DOHH2 (cell line): ENCODE results near the gene ALPL.

Experiments used
- H3F3A ChIP-seq: fragments of 200-600 bp; sonication (generic), shearing (Covaris generic); 2 replicates; pipeline ENCODE4 v1.6.0; 2016; ENCODE audit warnings: antibody characterized with exemption, mild to moderate bottlenecking; ENCODE audit not compliant: control insufficient read depth, insufficient read depth
- H3K27ac ChIP-seq: fragments of 200-600 bp; sonication (generic); 2 replicates; pipeline ENCODE4 v1.5.1; 2014; ENCODE audit warnings: low read depth, mild to moderate bottlenecking, low read length, moderate library complexity
- H3K27me3 ChIP-seq: fragments of 200-600 bp; sonication (generic); 2 replicates; pipeline ENCODE4 v1.6.1; 2014; ENCODE audit warnings: mild to moderate bottlenecking, low read length, mixed read lengths; ENCODE audit not compliant: control insufficient read depth
- H3K36me3 ChIP-seq: fragments of 200-600 bp; sonication (generic); 2 replicates; pipeline ENCODE4 v1.6.1; 2014; ENCODE audit warnings: mild to moderate bottlenecking, low read length, moderate library complexity, mixed read lengths; ENCODE audit not compliant: control insufficient read depth
- H3K4me1 ChIP-seq: fragments of 200-600 bp; sonication (generic); 2 replicates; pipeline ENCODE4 v1.6.1; 2014; ENCODE audit warnings: mild to moderate bottlenecking, low read length, mixed read lengths; ENCODE audit not compliant: control insufficient read depth
- H3K4me2 ChIP-seq: fragments of 200-600 bp; sonication (generic); 2 replicates; pipeline ENCODE4 v1.6.0; 2014; ENCODE audit warnings: mild to moderate bottlenecking, low read length, moderate library complexity
- H3K4me3 ChIP-seq: fragments of 200-600 bp; sonication (generic); 2 replicates; pipeline ENCODE4 v1.5.1; 2014; ENCODE audit warnings: mild to moderate bottlenecking, low read length, mixed read lengths
- H3K79me2 ChIP-seq: fragments of 200-600 bp; sonication (generic); 2 replicates; pipeline ENCODE4 v1.6.1; 2014; ENCODE audit warnings: mild to moderate bottlenecking, low read length, mixed read lengths; ENCODE audit not compliant: control insufficient read depth
- H3K9me2 ChIP-seq: fragments of 200-600 bp; sonication (generic); replicated peaks from 2 replicates; pipeline ENCODE4 v1.6.1; 2014; ENCODE audit warnings: mild to moderate bottlenecking, low read length, mixed read lengths; ENCODE audit not compliant: control insufficient read depth
- H3K9me3 ChIP-seq: fragments of 200-600 bp; sonication (generic); 2 replicates; pipeline ENCODE4 v1.6.1; 2014; ENCODE audit warnings: antibody characterized with exemption, low read length, mixed read lengths; ENCODE audit not compliant: control insufficient read depth, insufficient read depth
- H4K20me1 ChIP-seq: fragments of 200-600 bp; sonication (generic); 2 replicates; pipeline ENCODE4 v1.6.0; 2014; ENCODE audit warnings: low read depth, mild to moderate bottlenecking, antibody characterized with exemption, low read length, moderate library complexity; ENCODE audit not compliant: control insufficient read depth, insufficient read depth
- EZH2phosphoT487 ChIP-seq: fragments of 200-600 bp; sonication (generic); IDR thresholded peaks from 2 replicates; pipeline ENCODE4 v1.6.1; 2017; ENCODE audit warnings: borderline replicate concordance, mild to moderate bottlenecking, antibody characterized with exemption, low read length, moderate library complexity, mixed read lengths
- TF ChIP-seq, protein P1 (sequence below): fragments of 200-600 bp; sonication (generic); IDR thresholded peaks from one replicate; pipeline ENCODE4 v1.5.1; 2014; ENCODE audit warnings: antibody characterized with exemption, mild to moderate bottlenecking, low read depth, low read length; ENCODE audit not compliant: poor library complexity, severe bottlenecking

The ALPL gene

DNA sequence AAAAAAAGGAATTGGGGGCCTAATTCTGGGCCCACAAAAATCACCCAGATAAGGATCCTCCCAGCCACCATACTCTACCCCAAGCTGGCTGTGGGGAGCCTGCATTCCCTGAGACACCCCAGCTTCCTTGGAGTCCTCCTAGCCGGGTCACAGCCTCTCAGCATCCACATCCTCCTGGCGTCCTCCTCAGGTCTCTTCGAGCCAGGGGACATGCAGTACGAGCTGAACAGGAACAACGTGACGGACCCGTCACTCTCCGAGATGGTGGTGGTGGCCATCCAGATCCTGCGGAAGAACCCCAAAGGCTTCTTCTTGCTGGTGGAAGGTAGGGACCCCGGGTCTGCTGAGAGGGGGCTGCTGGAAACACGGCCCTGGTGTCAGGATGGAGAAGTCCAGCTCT lies 64.3 kb downstream of the ALPL start:
- Histone ChIP-seq H3K4me3 (no peak overlapping the region), H3K27me3 (no peaks in the 10 kb centered on the region), H3K36me3 (no peaks in the 10 kb centered on the region), H3F3A (no peaks in the 10 kb centered on the region), H4K20me1 (no peaks in the 10 kb centered on the region), H3K9me3 (no peaks in the 10 kb centered on the region), H3K4me1 (no peaks in the 10 kb centered on the region), H3K79me2 (no peaks in the 10 kb centered on the region), H3K9me2 (no peaks in the 10 kb centered on the region), H3K4me2 (no peak overlapping the region), H3K27ac (no peak overlapping the region)
- TF ChIP-seq, protein P1, sequence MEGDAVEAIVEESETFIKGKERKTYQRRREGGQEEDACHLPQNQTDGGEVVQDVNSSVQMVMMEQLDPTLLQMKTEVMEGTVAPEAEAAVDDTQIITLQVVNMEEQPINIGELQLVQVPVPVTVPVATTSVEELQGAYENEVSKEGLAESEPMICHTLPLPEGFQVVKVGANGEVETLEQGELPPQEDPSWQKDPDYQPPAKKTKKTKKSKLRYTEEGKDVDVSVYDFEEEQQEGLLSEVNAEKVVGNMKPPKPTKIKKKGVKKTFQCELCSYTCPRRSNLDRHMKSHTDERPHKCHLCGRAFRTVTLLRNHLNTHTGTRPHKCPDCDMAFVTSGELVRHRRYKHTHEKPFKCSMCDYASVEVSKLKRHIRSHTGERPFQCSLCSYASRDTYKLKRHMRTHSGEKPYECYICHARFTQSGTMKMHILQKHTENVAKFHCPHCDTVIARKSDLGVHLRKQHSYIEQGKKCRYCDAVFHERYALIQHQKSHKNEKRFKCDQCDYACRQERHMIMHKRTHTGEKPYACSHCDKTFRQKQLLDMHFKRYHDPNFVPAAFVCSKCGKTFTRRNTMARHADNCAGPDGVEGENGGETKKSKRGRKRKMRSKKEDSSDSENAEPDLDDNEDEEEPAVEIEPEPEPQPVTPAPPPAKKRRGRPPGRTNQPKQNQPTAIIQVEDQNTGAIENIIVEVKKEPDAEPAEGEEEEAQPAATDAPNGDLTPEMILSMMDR: no peak
- no peak for TF ChIP-seq EZH2phosphoT487

DNA sequence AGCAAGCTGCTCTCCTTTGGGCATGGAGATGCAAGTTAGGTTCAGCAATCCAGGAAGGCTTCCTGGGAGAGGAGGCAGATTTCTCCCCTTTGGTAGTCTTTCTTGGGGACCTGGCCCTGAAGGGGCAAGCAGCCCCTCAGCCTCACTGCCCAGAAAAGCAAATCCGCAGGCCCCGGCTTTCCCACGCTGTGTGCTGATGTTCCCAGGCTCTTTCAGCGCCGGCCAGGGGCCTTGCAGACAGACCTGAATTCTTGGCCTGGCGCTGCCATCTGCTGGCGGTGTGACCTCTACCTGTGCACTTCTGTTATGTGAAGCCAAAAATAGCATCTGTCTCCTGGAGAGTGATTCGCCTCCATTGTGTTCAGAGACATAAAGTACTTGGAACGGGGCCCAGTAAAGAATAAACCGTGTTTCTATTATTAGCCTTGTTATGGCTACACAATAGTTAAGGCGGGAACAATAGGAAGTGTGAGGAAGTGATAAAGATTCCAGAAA lies 64.8 kb downstream of the ALPL start:
- no peak overlapping the region for H3K4me3 ChIP-seq
- H3F3A ChIP-seq: no peaks in the 10 kb centered on the region
- no peak overlapping the region for H3K27ac ChIP-seq
- no peaks in the 10 kb centered on the region for H3K9me3 ChIP-seq
- TF ChIP-seq EZH2phosphoT487: no peak
- TF ChIP-seq, protein P1: peak; percentile 53
- H3K9me2 ChIP-seq: no peaks in the 10 kb centered on the region
- no peak overlapping the region for H3K4me2 ChIP-seq
- no peaks in the 10 kb centered on the region for H3K4me1 ChIP-seq
- H3K36me3 ChIP-seq: no peaks in the 10 kb centered on the region
- H3K79me2 ChIP-seq: no peaks in the 10 kb centered on the region
- no peaks in the 10 kb centered on the region for H4K20me1 ChIP-seq
- H3K27me3 ChIP-seq: no peaks in the 10 kb centered on the region

DNA sequence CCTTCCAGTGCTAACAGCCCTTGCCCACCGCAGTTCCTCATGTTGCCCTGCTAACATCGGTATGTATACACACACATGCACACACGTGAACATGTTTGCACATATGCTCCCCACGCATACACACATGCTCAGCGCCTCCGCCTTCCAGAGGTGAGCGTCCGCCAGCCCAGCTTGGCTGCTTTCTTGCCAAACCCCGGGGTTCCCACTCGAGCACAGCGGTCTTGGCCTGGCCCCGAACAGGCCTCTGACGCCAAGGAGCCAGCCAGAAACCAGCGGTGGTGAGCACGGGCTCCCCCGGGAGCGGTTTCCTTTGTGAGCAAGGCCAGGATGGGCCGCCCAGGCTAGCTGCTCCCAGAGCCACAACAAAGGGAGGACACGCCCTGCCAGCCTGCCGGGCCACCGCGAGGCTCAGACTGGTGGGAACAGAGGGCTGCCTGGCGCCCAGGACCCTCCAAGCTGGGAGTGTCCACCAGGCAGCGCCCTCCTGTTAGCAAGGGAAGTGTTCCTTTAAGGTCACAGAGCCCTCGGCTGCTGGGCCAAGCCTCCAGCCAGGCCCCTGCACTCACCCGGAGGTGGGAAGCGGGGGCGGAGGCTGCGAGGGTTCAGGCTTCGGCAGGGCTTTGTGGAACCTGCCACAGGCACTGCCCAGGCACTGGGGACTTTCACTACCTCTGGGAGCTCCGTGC lies 65.4 kb downstream of the ALPL start:
- Histone ChIP-seq H3F3A (no peaks in the 10 kb centered on the region), H3K4me1 (no peaks in the 10 kb centered on the region), H3K4me3 (no peak overlapping the region), H3K36me3 (no peaks in the 10 kb centered on the region), H3K27ac (no peak overlapping the region), H3K27me3 (no peaks in the 10 kb centered on the region), H4K20me1 (no peaks in the 10 kb centered on the region), H3K79me2 (no peaks in the 10 kb centered on the region), H3K9me2 (no peaks in the 10 kb centered on the region), H3K9me3 (no peaks in the 10 kb centered on the region), H3K4me2 (no peak overlapping the region)
- TF ChIP-seq, protein P1: no peak
- no peak for TF ChIP-seq EZH2phosphoT487
